Activated CD8-positive, alpha-beta memory T cell treated with anti-CD3 and anti-CD28 coated beads, Interleukin-2, amount 50 U/mL, for 48 hours (primary cell): ENCODE data around the gene MED7.
"Not testable (repeated sequence)": the region's sequence is repeated elsewhere in the genome, so short reads cannot be mapped to it uniquely, and the experiment has no call there.

Experiments
- DNase-seq: peaks from one replicate; pipeline ENCODE4 v3.0.0-alpha.2; 2020

The MED7 gene, protein sequence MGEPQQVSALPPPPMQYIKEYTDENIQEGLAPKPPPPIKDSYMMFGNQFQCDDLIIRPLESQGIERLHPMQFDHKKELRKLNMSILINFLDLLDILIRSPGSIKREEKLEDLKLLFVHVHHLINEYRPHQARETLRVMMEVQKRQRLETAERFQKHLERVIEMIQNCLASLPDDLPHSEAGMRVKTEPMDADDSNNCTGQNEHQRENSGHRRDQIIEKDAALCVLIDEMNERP

DNA sequence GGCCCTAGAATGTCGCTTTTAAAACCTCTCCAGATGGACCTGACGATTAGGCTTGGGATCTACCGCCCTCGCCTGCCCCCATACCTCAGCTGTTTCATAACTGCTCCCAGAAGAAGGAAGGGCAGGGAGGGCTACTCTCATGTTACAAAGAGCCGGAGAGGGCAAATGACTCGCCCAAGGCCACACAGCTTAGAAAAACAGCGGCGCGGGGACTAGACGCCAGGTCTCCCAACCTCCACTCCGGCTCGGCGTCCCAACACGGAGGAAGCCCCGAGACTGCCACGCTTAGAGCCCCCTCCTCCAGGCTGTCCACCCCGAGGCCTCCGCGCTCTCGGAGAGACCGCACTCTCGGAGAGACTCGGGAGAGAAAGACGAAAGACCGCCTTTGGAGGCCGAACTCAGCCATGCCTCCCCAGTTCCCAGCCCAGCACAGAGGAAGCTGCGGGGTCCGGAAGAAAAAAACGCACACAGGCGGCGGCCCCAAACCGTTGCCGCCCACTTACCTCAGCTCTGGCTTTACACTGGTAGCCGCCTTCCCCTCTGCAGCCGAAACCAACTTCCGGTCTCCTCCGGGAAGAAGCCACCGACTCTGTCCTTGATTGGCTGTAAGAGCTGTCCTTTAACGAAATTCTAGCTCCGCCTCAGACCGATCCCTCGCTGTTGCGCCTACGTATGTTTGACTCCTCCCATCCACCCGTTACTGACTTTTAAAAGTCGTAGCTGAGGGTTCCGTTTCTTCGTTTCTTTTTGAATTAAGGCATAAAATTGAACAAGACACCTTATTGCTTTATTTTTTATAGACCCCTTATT, at the start of gene MED7:
MED7 (minus strand) TSS at position 549 of the 810 bp plus-strand sequence. CDS start 3,434 bp downstream, outside the sequence.
- DNase-seq: peak; percentile 88

GRCh38 chr5:157189223-157189622, 46.6 kb upstream of the MED7 start:
- no peak for DNase-seq

- no peak for DNase-seq
These were observed 45.6 kb upstream of the MED7 start for GRCh38 chr5:157188270-157188669.

GRCh38 chr5:157187046-157187754, 44.5 kb upstream of the MED7 start:
- no peak for DNase-seq

- no peak for DNase-seq
These were observed 43.8 kb upstream of the MED7 start for GRCh38 chr5:157186309-157187045.

DNA sequence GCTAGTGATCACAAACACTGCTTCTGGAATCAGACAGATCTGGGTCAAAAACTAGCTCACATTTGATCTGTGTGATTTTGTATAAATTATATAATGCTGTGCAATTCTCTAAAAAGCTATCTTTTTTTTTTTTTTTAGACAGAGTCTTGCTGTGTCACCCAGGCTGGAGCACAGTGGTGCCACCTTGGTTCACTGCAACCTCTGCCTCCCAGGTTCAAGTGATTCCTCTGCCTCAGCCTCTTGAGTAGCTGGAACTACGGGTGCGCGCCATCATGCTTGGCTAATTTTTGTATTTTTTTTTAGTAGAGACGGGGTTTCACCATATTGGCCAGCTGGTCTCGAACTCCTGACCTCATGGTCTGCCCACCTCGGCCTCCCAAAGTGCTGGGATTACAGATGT, 42.5 kb upstream of the MED7 start:
- DNase-seq: not testable (repeated sequence)

- no peak for DNase-seq
These were observed 41.5 kb upstream of the MED7 start for GRCh38 chr5:157184117-157184670.

DNA sequence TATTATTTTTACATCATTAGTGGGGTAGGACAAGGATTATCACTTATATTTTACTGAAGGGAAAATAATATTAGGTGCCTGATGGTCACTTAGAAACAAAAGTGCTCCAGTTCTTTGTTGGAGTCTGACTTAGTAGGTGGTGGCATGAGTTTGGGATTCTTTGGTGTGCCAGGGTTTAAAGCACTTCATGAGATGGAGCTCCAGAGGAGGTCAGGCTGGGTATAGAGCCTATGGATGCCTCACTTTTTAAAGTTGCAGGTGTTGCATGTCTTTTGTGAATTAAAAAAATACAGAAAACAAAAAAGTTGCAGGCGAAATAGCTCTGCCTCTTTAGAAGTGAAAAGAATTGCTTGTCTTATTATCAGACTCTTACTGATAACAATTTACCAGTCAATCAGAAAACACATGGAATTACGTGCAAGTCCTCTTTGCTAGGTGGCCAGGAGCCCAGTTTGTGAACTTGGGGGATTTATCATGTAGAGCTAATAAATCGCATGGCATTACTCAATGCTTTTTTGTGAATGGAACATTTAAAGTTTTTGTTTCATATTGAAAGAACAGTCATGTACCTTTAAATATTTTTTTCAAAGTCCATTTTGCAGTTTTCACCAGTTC, 39.6 kb upstream of the MED7 start:
- DNase-seq: no peak

DNA sequence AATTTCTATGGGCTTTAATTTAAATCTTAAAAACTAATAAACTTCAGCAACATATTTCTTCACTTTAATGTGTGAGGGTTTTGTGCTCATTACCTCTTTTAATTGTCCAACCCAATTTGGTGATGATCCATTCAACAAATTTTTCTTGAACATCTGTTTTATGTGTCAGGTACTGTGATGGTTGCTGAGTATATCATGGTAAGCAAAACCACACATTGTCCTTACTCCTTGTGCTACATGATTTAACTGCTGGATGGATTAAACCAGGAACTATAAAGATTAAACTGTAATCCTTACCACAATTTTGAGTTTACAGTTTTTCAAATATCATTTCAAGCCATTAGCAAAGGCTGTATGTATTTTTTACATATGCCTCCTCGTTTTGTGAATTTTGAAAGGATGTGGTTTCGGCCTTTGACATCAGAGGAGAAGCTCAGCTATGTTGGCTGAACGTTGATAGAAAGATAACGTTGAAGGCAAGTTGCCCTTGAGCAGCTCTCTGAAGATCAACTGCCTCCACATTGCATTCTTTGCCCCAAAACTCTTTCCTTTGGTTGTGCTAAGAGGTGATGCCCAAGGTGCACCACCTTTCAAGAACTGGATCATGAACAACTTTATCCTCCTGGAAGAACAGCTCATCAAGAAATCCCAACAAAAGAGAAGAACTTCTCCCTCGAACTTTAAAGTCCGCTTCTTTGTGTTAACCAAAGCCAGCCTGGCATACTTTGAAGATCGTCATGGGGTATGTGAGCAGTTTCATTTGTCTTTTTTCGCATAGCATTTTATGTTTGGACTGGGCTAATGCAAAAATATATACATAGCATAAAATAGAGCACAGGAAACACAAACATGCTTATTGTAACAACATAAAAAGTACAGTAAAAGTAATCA, 38.0 kb upstream of the MED7 start, which contains the start of gene ITK:
ITK (plus strand) TSS at position 467 of the 891 bp plus-strand sequence; CDS start at position 605, 138 bp downstream.
- DNase-seq: no peak

GRCh38 chr5:157178966-157179365, 36.3 kb upstream of the MED7 start:
- no peak for DNase-seq

DNA sequence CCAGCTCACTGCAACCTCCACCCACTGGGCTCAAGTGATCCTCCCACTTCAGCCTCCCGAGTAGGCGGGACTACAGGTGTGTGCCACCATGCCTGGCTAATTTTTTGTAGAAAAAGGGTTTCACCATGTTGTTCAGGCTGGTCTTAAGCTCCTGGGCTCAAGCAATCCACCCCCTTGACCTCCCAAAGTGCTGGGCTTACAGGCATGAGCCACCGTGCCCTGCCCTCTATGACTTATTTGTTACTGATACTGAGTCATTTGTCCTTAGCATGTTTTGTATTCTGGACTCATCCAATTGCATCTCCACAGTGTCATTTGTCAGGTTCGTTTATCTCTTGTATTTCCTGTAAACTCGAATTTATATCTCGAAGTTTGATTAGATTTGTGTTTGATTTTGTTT, 35.3 kb upstream of the MED7 start:
- peak; percentile 63 for DNase-seq

DNA sequence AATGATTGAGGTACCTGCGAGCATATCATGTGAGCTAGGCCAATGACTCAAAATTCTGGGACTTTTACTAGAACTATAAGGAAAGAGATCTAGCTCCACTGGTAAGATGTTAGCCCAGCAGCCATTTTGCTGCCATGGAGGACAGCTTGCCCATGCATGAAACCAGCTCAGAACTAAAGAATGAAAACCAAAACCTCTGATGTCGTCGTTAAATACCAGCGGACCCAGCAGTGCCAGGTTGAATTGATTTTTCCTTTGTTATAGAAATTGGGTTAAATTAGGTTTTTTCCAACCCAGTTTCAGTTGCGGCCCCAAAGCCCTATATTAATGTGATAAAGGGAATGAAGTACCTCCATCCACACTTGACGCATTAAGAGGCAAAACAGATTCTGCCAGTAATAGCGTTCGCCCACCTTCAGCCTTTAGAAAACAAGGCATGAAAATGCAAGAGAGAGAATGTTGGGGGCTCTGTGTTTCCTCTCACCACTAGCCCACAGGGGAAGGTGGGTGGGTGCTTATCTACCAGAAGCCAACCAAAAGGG, 32.5 kb upstream of the MED7 start:
- DNase-seq: peak; percentile 66

- peak; percentile 86 for DNase-seq
These were observed 29.7 kb upstream of the MED7 start for GRCh38 chr5:157172403-157172802.

DNA sequence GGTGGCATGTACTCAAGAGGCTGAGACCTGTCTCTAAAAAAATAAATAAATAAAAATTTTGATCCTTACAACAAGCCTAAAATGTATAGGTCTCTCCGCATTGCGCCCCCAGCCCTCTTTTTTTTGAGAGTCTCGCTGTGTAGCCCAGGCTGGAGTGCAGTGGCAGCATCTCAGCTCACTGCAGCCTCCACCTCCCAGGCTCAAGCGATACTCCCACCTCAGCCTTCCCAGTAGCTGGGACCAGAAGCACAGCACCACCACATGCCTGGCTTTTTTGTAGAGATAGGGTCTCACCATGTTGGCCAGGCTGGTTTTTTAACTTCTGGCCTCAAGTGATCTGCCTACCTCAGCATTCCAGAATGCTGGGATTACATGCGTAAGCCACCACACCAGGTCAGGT, 25.6 kb upstream of the MED7 start:
- DNase-seq: no peak

DNA sequence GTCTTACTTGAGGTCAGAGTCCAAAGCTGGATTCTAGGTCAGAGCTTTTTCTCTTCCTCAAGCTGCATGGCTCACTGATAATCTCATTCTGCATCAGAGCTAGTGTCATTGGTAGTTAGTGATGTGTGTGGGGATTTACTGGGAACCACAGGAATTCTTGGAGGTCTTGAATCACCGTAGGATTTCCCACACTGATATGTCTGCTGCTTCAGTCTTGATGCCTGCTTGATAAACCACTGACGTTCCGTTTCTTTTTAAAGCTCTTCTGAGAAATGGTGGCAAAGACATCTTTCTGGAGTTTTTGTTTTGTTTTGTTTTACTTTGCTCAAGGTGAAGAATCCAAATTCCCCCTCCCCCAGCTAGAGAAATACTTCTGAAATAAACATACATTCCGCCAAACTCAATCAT, 24.6 kb upstream of the MED7 start:
- DNase-seq: no peak

- DNase-seq: peak; percentile 58
These were observed 23.8 kb upstream of the MED7 start, which contains the start of gene GARIN3 for GRCh38 chr5:157166214-157167213. TSS of gene GARIN3 (minus strand) at chr5:157166264. CDS start at chr5:157166168, 96 bp downstream.

DNA sequence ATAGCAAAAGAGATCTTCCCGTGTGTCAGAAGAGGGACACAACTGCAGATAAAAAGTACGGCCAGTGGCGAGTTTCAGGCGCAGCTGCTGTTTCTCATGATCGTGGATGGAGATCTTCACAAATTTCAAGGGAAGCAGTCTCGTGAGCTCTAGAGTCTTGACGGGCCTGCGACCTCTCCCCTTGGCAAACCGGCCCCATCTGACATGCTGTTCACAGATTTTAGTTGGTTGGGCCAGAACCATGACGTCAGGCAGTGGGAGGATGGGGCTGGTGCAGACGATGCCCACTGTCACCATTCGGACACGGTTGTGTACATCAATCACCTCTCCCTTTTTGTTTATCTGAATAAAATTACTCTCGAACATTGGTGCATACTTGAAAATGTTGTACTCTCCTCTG, 23.0 kb upstream of the MED7 start:
- DNase-seq: peak; percentile 50

- DNase-seq: peak; percentile 53
These were observed 22.6 kb upstream of the MED7 start for GRCh38 chr5:157165261-157165660.

GRCh38 chr5:157164521-157164920, 21.9 kb upstream of the MED7 start:
- peak; percentile 28 for DNase-seq
